ENCODE data around the gene PRAMEF10.
"Not testable (repeated sequence)": the region's sequence is repeated elsewhere in the genome, so short reads cannot be mapped to it uniquely, and the experiment has no call there.

Gene PRAMEF10, protein sequence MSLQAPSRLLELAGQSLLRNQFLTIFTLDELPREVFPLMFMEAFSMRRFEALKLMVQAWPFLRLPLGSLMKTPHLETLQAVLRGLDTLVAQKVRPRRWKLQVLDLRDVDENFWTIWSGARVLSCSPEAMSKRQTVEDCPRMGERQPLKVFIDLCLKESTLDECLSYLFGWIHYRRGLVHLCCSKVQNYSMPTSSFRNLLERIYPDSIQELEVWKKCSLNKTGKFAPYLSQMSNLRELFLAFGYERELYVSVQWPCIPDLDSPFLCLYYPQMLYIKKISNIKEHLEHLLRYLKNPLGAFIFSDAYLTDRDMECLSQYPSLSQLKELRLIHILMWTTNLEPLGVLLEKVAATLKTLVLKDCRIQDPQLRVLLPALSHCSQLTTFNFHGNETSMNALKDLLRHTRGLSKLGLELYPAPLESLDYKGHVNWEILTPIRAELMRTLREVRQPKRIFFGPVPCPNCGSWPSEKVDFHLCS

GRCh38 chr1:12898170-12898569, at the start of gene PRAMEF10:
TSS of gene PRAMEF10 (minus strand) at chr1:12898270. CDS start at chr1:12895847, 2,423 bp downstream.
- H3K27me3 ChIP-seq (ENCODE audit: control insufficient read depth, insufficient read depth, low read length); H3K27ac ChIP-seq (ENCODE audit: low read length); H3K36me3 ChIP-seq (ENCODE audit: control insufficient read depth, low read depth, low read length); H3K9me3 ChIP-seq (ENCODE audit: control insufficient read depth, low read depth, low read length); H3K4me1 ChIP-seq (ENCODE audit: control insufficient read depth, low read depth, low read length); H3K4me3 ChIP-seq (ENCODE audit: low read length); H3K9ac ChIP-seq (ENCODE audit: low read length): not testable (repeated sequence)

GRCh38 chr1:12947480-12947879, 49.4 kb upstream of the PRAMEF10 start, which contains the start of gene PRAMEF6:
TSS of gene PRAMEF6 (minus strand) at chr1:12947580. CDS start at chr1:12942518, 5,062 bp downstream.
- not testable (repeated sequence) for H3K27ac ChIP-seq (ENCODE audit: low read length); H3K4me1 ChIP-seq (ENCODE audit: control insufficient read depth, low read depth, low read length); H3K27me3 ChIP-seq (ENCODE audit: control insufficient read depth, insufficient read depth, low read length); H3K4me3 ChIP-seq (ENCODE audit: low read length); H3K36me3 ChIP-seq (ENCODE audit: control insufficient read depth, low read depth, low read length); H3K9me3 ChIP-seq (ENCODE audit: control insufficient read depth, low read depth, low read length); H3K9ac ChIP-seq (ENCODE audit: low read length)

- H3K4me1 ChIP-seq (ENCODE audit: control insufficient read depth, low read depth, low read length); H3K36me3 ChIP-seq (ENCODE audit: control insufficient read depth, low read depth, low read length); H3K4me3 ChIP-seq (ENCODE audit: low read length); H3K27me3 ChIP-seq (ENCODE audit: control insufficient read depth, insufficient read depth, low read length); H3K9me3 ChIP-seq (ENCODE audit: control insufficient read depth, low read depth, low read length); H3K9ac ChIP-seq (ENCODE audit: low read length); H3K27ac ChIP-seq (ENCODE audit: low read length): not testable (repeated sequence)
Observed at GRCh38 chr1:12924368-12924767, 26.3 kb upstream of the PRAMEF10 start.

GRCh38 chr1:12921749-12922148, 23.7 kb upstream of the PRAMEF10 start:
- H3K4me1 ChIP-seq (ENCODE audit: control insufficient read depth, low read depth, low read length); H3K27me3 ChIP-seq (ENCODE audit: control insufficient read depth, insufficient read depth, low read length); H3K27ac ChIP-seq (ENCODE audit: low read length); H3K4me3 ChIP-seq (ENCODE audit: low read length); H3K9ac ChIP-seq (ENCODE audit: low read length); H3K36me3 ChIP-seq (ENCODE audit: control insufficient read depth, low read depth, low read length); H3K9me3 ChIP-seq (ENCODE audit: control insufficient read depth, low read depth, low read length): not testable (repeated sequence)

- not testable (repeated sequence) for H3K4me3 ChIP-seq (ENCODE audit: low read length); H3K9me3 ChIP-seq (ENCODE audit: control insufficient read depth, low read depth, low read length); H3K36me3 ChIP-seq (ENCODE audit: control insufficient read depth, low read depth, low read length); H3K4me1 ChIP-seq (ENCODE audit: control insufficient read depth, low read depth, low read length); H3K27me3 ChIP-seq (ENCODE audit: control insufficient read depth, insufficient read depth, low read length); H3K27ac ChIP-seq (ENCODE audit: low read length); H3K9ac ChIP-seq (ENCODE audit: low read length)
Observed at GRCh38 chr1:12916310-12916709, 18.2 kb upstream of the PRAMEF10 start, which contains the start of gene PRAMEF7. TSS of gene PRAMEF7 (plus strand) at chr1:12916610. CDS start at chr1:12917693, 1,083 bp downstream.

DNA sequence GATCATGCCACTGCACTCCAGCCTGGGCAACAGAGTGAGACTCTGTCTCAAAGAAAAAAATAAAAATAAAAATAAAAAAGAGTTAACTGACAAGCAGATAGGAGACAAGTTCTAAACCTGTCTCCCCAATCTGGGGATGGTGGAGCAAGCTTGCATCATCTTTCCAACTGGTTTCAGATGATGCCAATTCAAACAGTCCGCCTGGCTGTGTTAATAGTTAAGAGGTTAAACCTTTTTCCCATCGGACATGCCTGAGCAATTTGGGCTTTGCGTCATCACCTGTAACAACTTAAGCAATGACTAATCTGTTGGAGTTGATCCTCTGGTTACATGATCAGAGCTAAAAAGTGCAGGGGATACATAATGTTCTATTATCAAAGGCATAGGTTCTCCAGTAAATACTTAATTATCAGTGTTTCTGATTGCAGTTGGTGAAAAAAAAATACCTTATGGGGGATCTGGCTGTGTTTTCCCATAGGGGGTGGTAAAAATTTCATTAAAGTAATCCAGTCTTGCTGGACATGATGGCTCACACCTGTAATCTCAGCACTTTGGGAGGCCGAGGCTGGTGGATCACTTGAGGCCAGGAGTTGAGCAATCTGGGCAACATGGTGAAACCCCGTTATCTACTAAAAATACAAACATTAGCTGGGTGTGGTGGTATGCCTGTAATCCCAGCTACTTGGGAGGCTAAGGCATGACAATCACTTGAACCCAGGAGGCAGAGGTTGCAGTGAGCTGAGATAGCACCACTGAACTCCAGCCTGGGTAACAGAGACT, 5.9 kb upstream of the PRAMEF10 start:
- H3K9me3 ChIP-seq (ENCODE audit: control insufficient read depth, low read depth, low read length); H3K4me3 ChIP-seq (ENCODE audit: low read length); H3K36me3 ChIP-seq (ENCODE audit: control insufficient read depth, low read depth, low read length); H3K9ac ChIP-seq (ENCODE audit: low read length); H3K4me1 ChIP-seq (ENCODE audit: control insufficient read depth, low read depth, low read length); H3K27me3 ChIP-seq (ENCODE audit: control insufficient read depth, insufficient read depth, low read length); H3K27ac ChIP-seq (ENCODE audit: low read length): not testable (repeated sequence)

GRCh38 chr1:12899186-12899585, 1.1 kb upstream of the PRAMEF10 start:
- H3K27ac ChIP-seq (ENCODE audit: low read length); H3K4me1 ChIP-seq (ENCODE audit: control insufficient read depth, low read depth, low read length); H3K4me3 ChIP-seq (ENCODE audit: low read length); H3K9ac ChIP-seq (ENCODE audit: low read length); H3K27me3 ChIP-seq (ENCODE audit: control insufficient read depth, insufficient read depth, low read length); H3K9me3 ChIP-seq (ENCODE audit: control insufficient read depth, low read depth, low read length); H3K36me3 ChIP-seq (ENCODE audit: control insufficient read depth, low read depth, low read length): not testable (repeated sequence)

DNA sequence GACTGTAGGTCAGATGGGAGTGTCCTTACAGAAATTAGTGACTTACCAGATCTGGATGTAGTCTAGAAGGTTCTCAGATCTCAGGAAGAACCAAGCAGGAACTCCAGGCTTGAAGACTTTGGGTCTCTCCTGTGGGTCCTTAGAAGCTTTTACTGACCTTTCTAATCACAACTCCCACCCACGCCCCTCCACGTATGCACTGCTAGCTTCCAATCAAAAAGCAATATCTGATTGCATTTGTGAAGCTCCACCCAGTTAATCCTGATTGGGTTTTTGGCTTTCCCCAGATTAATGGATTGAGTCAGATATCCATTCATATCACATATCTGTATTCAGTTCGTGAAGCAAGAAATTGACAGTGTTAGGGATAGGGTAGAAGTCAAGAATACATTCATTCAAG, 12.0 kb downstream of the PRAMEF10 start, which contains the start of gene PRAMEF4:
TSS of gene PRAMEF4 (minus strand) at position 101 of the 400 bp plus-strand sequence. CDS start 2,807 bp downstream, outside the sequence.
- not testable (repeated sequence) for H3K9me3 ChIP-seq (ENCODE audit: control insufficient read depth, low read depth, low read length); H3K36me3 ChIP-seq (ENCODE audit: control insufficient read depth, low read depth, low read length); H3K27ac ChIP-seq (ENCODE audit: low read length); H3K27me3 ChIP-seq (ENCODE audit: control insufficient read depth, insufficient read depth, low read length); H3K4me1 ChIP-seq (ENCODE audit: control insufficient read depth, low read depth, low read length); H3K9ac ChIP-seq (ENCODE audit: low read length); H3K4me3 ChIP-seq (ENCODE audit: low read length)

DNA sequence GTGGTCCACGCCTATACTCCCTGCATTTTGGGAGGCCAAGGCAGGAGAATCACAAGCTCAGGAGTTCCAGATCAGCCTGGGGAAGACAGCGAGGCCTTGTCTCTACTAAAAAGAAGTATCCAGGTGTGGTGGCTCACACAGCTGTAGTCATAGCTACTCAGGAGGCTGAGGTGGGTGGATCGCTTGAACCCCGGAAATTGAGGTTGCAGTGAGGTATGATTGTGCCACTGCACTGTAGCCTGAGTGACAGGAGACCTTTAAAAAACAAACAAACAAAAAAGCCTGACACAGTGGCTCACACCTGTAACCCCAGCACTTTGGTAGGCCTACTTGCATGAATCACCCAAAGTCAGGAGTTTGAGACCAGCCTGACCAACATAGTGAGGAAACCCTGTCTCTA, 19.6 kb downstream of the PRAMEF10 start:
- H3K9ac ChIP-seq (ENCODE audit: low read length); H3K27me3 ChIP-seq (ENCODE audit: control insufficient read depth, insufficient read depth, low read length); H3K4me1 ChIP-seq (ENCODE audit: control insufficient read depth, low read depth, low read length); H3K9me3 ChIP-seq (ENCODE audit: control insufficient read depth, low read depth, low read length); H3K36me3 ChIP-seq (ENCODE audit: control insufficient read depth, low read depth, low read length); H3K4me3 ChIP-seq (ENCODE audit: low read length); H3K27ac ChIP-seq (ENCODE audit: low read length): not testable (repeated sequence)

DNA sequence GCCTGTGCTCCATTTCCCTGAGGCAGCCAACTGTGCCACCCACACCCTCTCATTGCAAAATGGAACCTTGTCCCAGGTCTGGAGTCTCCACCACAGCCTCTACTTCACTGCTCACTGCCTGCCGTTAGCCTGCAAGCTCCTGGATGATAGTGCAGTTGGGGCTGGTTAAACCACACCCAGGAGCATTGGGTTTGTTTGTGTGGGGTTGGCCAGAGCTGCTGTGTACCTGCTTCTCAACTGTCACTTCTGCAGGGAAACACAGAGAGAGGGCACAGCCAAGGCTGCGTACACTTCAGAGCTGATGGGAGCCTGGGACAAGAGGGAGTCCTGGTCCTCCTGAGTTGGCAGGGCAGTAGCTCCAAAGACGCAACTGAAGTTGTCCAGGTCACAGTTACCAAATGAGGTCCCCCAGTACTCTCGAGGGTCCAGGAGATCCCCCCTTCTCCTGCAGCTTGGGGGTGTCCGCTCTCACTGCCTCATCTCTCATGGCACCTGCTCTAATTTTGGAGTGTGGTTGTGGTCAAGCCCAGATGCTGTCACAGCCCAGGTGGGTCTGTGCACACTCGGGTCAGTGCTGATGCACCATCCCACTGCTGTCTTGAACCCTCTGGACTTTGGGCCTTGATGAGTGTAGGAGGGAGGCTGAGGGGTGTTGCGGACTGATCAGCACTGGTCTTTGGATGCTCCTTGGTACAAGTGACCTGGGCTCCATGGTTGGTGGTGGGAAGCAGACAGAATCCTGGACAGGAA, 34.8 kb downstream of the PRAMEF10 start:
- H3K27me3 ChIP-seq (ENCODE audit: control insufficient read depth, insufficient read depth, low read length); H3K36me3 ChIP-seq (ENCODE audit: control insufficient read depth, low read depth, low read length): not testable (repeated sequence)

GRCh38 chr1:12856786-12857185, 41.3 kb downstream of the PRAMEF10 start, which contains the start of gene PRAMEF2:
TSS of gene PRAMEF2 (plus strand) at chr1:12857086. CDS start at chr1:12859010, 1,924 bp downstream.
- H3K9me3 ChIP-seq (ENCODE audit: control insufficient read depth, low read depth, low read length); H3K4me3 ChIP-seq (ENCODE audit: low read length); H3K9ac ChIP-seq (ENCODE audit: low read length); H3K27ac ChIP-seq (ENCODE audit: low read length); H3K27me3 ChIP-seq (ENCODE audit: control insufficient read depth, insufficient read depth, low read length); H3K36me3 ChIP-seq (ENCODE audit: control insufficient read depth, low read depth, low read length); H3K4me1 ChIP-seq (ENCODE audit: control insufficient read depth, low read depth, low read length): not testable (repeated sequence)

More for the DNA sequence above, 34.8 kb downstream of the PRAMEF10 start:
- not testable (repeated sequence) for H3K4me3 ChIP-seq (ENCODE audit: low read length); H3K9ac ChIP-seq (ENCODE audit: low read length); H3K4me1 ChIP-seq (ENCODE audit: control insufficient read depth, low read depth, low read length); H3K9me3 ChIP-seq (ENCODE audit: control insufficient read depth, low read depth, low read length); H3K27ac ChIP-seq (ENCODE audit: low read length)

Measured in iPS-18a (cell line).